ENCODE measurements around the gene RALGPS1.

DNA sequence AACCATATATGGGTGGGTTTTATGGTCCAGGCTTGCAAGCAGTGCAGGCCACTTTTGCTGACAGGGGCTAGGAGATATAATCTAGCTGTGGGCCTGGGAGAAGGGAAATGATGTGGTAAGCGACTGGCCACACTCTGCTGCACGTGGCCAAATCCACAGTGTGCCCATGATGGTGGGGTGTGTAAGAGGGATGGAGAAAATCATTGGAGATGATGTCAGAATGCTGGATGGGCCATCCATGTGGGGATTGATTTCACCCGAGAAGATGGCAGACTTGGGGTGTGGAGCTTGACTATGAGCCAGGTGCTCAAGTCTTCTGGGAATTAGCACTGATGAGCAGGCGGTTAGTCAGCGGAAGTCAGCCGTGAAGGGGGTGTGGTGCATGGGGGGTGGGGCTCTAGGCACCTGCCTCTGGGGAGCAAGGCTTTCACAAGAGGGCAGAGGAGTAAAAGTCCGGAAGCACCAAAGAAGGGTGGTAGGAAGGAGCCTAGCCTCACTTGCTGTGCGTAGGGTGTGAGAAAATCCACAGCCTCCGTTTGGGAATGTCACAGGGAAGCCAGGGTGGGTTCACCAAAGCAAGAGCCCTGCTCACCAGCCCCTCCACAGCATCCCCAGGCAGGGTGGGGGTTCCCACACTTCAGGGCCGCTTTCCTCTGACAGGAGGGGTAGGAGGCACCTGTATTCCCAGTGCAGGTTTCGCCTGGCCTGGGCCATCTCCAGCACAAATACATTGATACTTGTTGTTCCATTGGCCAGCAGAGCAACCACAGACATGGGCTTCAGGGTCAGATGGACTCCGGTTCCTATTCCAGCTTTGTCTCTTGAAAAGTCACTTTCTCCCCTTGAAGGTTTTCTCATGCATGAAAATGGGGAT is 252.3 kb downstream of the RALGPS1 start:
- TF ChIP-seq, protein P1, sequence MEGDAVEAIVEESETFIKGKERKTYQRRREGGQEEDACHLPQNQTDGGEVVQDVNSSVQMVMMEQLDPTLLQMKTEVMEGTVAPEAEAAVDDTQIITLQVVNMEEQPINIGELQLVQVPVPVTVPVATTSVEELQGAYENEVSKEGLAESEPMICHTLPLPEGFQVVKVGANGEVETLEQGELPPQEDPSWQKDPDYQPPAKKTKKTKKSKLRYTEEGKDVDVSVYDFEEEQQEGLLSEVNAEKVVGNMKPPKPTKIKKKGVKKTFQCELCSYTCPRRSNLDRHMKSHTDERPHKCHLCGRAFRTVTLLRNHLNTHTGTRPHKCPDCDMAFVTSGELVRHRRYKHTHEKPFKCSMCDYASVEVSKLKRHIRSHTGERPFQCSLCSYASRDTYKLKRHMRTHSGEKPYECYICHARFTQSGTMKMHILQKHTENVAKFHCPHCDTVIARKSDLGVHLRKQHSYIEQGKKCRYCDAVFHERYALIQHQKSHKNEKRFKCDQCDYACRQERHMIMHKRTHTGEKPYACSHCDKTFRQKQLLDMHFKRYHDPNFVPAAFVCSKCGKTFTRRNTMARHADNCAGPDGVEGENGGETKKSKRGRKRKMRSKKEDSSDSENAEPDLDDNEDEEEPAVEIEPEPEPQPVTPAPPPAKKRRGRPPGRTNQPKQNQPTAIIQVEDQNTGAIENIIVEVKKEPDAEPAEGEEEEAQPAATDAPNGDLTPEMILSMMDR (IDR thresholded peaks at IDR 0.05) = no peak
- TF ChIP-seq CREM (CRISPR knock-in tag; IDR thresholded peaks at IDR 0.05) (no peak), NR3C1 (CRISPR knock-in tag; conservative IDR thresholded peaks at IDR 0.05; ENCODE audit: low read depth) (no peak), SMAD3 (CRISPR knock-in tag; IDR thresholded peaks at IDR 0.05; ENCODE audit: borderline replicate concordance) (no peak)
- TF ChIP-seq, protein P2, sequence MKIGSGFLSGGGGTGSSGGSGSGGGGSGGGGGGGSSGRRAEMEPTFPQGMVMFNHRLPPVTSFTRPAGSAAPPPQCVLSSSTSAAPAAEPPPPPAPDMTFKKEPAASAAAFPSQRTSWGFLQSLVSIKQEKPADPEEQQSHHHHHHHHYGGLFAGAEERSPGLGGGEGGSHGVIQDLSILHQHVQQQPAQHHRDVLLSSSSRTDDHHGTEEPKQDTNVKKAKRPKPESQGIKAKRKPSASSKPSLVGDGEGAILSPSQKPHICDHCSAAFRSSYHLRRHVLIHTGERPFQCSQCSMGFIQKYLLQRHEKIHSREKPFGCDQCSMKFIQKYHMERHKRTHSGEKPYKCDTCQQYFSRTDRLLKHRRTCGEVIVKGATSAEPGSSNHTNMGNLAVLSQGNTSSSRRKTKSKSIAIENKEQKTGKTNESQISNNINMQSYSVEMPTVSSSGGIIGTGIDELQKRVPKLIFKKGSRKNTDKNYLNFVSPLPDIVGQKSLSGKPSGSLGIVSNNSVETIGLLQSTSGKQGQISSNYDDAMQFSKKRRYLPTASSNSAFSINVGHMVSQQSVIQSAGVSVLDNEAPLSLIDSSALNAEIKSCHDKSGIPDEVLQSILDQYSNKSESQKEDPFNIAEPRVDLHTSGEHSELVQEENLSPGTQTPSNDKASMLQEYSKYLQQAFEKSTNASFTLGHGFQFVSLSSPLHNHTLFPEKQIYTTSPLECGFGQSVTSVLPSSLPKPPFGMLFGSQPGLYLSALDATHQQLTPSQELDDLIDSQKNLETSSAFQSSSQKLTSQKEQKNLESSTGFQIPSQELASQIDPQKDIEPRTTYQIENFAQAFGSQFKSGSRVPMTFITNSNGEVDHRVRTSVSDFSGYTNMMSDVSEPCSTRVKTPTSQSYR (CRISPR knock-in tag; IDR thresholded peaks at IDR 0.05) = no peak
- TF ChIP-seq, protein P3, sequence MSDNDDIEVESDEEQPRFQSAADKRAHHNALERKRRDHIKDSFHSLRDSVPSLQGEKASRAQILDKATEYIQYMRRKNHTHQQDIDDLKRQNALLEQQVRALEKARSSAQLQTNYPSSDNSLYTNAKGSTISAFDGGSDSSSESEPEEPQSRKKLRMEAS (CRISPR knock-in tag; IDR thresholded peaks at IDR 0.05) = no peak
- TF ChIP-seq, protein P4, sequence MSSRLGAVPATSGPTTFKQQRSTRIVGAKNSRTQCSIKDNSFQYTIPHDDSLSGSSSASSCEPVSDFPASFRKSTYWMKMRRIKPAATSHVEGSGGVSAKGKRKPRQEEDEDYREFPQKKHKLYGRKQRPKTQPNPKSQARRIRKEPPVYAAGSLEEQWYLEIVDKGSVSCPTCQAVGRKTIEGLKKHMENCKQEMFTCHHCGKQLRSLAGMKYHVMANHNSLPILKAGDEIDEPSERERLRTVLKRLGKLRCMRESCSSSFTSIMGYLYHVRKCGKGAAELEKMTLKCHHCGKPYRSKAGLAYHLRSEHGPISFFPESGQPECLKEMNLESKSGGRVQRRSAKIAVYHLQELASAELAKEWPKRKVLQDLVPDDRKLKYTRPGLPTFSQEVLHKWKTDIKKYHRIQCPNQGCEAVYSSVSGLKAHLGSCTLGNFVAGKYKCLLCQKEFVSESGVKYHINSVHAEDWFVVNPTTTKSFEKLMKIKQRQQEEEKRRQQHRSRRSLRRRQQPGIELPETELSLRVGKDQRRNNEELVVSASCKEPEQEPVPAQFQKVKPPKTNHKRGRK (CRISPR knock-in tag; IDR thresholded peaks at IDR 0.05; ENCODE audit: borderline replicate concordance) = no peak
- TF ChIP-seq, protein P5, sequence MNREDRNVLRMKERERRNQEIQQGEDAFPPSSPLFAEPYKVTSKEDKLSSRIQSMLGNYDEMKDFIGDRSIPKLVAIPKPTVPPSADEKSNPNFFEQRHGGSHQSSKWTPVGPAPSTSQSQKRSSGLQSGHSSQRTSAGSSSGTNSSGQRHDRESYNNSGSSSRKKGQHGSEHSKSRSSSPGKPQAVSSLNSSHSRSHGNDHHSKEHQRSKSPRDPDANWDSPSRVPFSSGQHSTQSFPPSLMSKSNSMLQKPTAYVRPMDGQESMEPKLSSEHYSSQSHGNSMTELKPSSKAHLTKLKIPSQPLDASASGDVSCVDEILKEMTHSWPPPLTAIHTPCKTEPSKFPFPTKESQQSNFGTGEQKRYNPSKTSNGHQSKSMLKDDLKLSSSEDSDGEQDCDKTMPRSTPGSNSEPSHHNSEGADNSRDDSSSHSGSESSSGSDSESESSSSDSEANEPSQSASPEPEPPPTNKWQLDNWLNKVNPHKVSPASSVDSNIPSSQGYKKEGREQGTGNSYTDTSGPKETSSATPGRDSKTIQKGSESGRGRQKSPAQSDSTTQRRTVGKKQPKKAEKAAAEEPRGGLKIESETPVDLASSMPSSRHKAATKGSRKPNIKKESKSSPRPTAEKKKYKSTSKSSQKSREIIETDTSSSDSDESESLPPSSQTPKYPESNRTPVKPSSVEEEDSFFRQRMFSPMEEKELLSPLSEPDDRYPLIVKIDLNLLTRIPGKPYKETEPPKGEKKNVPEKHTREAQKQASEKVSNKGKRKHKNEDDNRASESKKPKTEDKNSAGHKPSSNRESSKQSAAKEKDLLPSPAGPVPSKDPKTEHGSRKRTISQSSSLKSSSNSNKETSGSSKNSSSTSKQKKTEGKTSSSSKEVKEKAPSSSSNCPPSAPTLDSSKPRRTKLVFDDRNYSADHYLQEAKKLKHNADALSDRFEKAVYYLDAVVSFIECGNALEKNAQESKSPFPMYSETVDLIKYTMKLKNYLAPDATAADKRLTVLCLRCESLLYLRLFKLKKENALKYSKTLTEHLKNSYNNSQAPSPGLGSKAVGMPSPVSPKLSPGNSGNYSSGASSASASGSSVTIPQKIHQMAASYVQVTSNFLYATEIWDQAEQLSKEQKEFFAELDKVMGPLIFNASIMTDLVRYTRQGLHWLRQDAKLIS (CRISPR knock-in tag; IDR thresholded peaks at IDR 0.05; ENCODE audit: borderline replicate concordance) = no peak
